Smooth muscle cell of the brain vasculature (primary cell): ENCODE results near the gene C18orf63.

Source experiments
- DNase-seq: peaks from one replicate; pipeline ENCODE4 v3.0.0-alpha.2; 2012; ENCODE audit warnings: low read depth, low spot score

Gene C18orf63

DNA sequence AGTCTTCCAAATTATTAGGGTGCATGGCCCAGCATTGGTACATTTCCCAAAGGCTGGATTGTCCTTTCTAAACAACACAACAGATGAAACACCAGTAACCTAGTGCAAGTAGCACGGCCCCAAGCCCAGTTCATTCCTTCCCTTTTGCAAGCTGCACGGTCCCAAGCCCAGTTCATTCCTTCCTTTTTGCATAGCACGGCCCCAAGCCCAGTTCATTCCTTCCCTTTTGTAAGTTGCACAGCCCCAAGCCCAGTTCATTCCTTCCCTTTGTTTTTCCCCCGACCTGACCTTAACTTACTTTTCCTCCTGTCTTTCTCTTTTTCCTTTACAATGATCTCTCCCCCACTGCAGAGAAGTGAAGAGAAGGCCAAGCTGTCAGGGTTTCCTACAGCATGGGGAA is 60.9 kb downstream of the C18orf63 start:
- no peak for DNase-seq

DNA sequence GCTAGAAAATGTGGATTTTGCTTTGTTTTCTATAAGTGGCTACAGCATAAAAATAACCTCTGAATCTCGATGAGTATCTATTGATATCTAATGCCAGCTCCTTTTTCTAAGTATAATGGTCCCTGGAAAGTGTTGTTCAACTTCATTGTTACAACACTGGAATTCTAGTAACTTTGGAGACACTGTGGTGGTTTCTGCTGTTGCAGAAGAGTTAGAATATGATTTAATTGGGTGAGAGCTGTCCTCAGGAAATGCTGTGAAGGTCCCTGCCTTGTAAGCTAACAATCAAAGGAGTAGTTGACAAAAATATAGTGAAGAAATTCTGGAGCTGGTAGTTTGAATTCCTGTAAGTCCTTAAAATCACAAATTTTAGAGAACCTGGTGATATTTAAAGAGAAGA is 62.1 kb downstream of the C18orf63 start:
- no peak for DNase-seq

DNA sequence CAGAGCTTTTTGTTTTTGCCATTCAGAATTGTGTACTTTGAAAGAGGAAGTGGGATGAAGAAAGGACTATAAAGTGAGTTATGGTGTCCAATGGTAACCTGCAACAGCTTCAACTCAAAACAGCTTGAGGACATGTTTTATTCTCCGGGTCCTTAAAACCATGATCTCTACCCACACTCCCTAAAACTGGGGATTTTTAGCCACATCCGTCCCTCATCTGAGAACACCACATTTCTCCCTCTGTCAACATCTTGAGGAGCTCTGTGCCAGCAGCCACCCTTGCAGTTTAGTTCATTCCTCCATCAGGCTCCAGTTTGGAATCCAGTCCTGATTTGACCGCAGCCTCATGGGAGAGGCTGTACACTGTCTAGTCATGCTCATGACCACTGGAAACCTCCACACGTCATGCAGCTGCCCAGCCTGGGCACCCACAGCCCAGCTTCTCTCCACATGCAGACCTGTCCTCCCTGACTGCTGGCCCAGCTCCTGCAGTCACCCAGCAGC is 62.6 kb downstream of the C18orf63 start:
- no peak for DNase-seq

DNA sequence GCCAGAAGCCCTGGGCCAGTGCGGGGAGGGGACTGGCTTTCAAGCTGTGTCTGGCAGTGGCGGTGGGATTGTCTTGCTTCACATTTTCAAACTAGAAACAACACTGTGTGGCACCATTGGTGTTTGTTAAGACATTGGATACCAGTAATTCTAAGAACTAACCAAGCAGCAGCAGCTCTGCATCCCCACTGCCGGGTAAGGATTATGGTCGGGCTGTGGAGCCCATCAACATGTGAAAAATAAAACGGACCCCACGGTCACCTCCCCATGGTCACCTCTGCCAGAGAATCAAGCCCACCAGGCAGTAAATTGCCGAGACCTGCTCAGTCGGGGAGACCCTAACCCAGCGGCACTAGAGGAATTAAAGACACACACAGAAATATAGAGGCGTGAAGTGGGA is 65.3 kb downstream of the C18orf63 start:
- DNase-seq, result no peak

DNA sequence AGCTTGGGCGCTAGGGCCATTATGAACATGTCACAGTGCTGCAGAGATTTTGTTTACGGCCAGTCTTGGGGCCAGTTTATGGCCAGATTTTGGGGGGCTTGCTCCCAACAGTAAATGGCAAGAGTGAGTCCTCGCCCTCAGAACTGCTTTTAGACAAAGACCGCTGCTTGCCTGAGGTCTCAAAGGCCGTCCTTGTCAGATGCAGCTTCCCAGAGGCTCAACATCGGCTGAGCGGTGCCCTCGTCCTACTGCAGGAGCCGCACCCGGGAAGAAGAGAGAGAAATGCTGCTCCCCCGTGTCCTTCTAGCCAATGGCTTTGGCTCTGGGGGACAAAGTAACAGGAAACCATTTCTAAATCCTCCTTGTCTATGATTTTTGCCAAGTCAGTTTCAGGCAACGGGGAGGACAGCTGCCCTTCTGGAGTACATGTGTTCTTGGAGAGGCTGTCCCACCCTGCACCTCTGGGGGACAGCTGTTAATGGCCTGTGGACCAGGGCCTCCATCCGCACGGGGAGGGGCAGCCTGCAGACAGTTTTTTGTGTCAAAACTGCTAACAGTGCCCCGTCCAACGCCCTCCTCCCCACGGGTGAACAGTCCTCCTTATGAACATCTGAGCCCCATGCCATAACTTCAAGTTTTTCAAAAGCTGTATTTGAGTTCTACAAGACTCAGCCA is 66.1 kb downstream of the C18orf63 start:
- DNase-seq, result no peak

DNA sequence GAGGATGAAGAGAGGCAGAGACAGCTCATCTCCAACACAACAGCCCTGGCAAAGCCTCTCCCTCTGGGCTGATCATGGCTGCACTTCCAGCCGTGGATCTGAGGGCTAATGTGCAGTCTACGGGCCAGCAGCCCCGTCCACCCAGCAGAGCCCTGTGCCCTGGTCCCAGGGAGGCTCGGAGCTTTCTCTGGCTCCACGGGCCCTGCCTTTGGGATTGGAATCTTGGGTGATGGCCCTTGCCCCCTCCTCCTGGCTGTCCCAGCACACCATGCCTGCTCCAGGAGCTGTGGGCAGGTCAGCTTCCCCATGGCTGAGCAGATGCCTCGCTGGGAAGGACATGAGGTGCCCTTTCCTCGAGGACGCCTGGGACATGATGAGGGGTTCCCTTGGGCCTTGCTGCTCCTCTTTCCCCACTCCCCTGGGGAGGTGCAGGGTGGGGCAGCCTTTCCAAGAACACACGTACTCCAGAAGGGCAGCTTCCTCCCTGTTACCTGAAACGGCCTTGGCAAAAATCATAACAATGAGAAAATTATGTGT is 66.9 kb downstream of the C18orf63 start:
- no peak for DNase-seq

DNA sequence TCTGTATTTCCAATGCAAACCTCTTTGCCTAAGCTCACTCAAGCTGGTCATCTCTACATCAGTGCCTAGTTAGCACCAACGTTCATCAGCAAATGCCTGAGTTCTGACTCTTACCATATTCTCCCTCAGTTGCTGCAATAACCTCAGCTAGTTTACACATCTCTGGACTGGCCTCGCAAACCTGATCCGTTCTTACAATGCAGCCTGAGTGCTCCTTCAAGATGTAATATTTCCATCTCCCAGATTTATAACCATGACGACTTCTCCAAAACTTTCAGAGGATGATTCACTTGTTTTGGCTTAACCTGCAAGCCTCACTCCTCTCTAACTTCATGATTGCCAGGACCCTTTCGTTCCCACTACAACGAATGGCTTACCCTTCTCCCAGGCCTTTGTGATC is 71.7 kb downstream of the C18orf63 start:
- DNase-seq, result no peak

DNA sequence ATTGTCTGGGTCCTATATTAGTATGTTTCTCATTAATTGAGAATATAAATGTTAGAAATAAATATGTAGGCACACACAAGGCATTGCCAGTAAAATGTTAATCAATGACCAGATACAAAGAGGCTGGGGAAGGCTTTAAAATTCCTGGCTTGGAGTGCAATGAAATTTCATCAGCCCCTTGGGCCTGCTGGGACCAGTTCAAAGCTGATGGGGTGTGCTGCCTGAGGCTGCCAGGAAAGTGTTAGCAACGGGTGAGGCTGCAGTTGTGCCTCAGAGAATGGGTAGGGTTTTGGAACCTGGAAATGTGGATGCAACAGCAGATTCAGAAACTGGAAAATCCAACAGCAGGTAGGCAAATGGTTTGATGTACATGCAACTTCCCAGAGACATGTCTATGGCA is 72.6 kb downstream of the C18orf63 start:
- DNase-seq, result no peak

DNA sequence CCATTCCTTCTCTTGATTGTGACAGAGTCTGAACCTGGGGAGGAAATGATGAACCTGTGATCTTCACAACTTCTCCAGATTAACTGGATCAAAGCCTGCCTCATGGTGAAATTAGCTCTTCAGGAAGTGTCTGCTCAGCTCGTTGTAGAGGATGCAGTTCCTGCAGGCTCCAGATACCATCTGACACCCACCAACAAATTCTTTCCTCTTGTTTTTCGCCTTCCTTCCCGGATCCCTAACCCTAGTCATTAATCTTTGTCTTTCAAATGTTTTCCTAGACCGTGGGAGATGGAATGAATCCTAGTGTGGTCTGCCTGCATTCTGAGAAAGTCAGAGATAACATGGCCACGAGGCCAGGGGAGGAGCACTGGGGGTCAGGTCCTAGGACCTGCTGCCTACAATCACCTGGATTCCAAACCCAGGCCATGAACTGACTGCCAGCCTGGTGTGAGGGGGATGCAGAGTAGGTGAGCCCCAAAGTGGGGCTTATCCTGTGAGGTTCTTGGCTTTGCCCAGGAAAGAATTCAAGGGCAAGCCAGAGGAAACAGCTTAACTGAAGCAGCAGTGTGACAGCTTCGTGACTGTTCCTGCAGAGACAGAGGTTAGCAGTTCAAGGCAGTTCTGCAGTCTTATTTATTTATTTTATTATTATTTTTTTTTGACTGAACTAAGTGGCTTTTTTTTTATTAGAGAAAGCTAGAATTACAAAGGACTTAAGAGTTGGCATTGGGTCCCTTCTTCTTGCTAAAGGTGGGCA is 73.7 kb downstream of the C18orf63 start:
- DNase-seq, result no peak

DNA sequence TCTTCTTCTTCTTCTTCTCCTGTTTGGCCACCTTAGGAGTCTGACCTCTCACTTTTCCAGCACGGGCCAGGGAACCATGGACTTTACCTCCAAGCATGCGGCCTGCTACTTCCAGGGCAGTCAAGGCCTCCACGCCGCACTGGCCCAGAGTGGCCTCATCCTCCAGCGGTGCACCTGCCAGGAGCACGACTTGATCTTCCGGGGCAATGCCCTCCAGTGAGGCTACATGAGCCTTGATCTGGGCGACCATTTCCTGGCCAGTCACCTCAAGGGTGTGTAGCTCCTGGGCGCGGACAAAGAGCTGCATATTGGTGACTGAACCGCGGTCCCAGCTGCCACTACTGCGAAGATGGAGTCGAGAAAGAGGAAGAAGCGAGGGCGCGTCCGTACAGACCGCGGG is 74.4 kb downstream of the C18orf63 start:
- no peak for DNase-seq

DNA sequence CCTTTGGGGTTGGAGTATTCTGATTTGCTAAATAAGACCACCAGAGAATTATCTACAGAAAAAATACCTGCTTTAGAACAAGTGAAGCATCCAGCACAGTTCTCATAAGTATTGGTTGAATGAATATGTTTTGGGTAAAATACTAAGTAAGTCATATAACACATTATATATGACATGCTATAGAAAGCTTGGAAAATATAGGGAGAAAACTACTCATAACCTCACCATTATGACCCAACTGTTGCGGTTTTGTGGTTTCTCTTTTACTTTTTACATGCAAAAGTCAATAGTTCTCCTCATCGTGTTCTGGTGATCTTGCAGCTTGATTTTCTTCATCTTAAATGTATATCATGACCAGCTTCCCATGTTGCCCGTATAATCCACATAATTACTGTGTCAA is 75.3 kb downstream of the C18orf63 start:
- no peak for DNase-seq

DNA sequence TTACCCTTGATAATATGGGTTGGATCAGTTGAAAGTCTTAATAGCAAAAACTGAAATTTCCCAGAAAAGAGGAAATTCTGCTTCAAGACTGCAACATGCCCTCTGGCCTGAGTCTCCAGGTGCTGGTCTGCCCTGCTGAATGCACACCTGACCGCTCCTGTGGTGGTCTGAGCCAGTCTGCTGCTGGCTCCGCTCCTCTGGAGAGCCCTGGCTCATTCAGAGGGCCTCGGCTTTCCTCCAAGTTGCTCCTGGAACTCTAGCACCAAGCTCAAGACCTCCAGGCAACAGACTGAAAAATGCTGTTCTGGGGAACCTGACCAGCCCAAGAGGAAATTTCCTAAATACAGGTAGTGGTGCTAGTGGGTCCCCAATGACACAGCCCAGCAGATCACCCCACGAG is 76.7 kb downstream of the C18orf63 start:
- DNase-seq, result no peak

DNA sequence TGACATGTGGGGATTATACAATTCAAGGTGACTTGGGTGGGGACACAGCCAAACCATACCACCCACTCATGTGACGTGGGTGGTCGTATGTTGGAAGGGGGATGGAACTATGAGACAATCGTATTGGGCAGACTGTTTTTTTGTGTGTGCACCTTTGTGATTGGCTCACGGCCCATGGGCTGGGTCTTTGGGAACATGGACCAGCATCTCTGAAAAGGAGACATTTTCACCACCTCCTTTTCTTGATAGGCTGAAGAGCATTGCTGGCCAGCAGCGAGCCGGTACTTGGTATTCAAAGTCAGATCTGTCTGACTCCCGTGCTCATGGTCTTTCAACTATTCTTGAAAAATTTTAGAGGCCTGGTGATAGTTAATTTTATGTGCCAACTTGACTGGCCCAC is 79.4 kb downstream of the C18orf63 start:
- no peak for DNase-seq

DNA sequence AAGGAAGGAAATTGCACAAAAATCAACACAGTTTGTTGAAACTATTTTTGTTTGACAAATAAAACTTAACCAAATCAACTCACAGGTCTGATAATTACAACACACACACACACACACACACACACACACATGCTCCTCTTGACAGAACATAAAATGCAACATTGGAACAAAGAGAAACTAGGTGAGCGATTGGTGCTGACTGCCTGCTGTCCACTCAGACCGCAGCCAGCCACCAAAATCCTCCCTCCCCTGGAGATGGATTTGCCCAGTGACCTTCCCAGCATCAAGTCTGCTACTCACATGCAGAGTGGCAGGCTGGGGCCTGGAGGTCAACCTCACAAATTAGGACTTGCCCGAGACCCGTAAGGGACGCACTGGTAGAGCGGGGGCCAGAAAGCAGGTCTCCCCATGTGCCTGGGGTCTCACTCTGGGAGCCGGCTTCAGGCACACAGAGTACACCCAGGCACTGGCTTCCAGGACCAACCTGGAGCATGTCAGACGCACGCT is 80.1 kb downstream of the C18orf63 start:
- DNase-seq, result no peak

DNA sequence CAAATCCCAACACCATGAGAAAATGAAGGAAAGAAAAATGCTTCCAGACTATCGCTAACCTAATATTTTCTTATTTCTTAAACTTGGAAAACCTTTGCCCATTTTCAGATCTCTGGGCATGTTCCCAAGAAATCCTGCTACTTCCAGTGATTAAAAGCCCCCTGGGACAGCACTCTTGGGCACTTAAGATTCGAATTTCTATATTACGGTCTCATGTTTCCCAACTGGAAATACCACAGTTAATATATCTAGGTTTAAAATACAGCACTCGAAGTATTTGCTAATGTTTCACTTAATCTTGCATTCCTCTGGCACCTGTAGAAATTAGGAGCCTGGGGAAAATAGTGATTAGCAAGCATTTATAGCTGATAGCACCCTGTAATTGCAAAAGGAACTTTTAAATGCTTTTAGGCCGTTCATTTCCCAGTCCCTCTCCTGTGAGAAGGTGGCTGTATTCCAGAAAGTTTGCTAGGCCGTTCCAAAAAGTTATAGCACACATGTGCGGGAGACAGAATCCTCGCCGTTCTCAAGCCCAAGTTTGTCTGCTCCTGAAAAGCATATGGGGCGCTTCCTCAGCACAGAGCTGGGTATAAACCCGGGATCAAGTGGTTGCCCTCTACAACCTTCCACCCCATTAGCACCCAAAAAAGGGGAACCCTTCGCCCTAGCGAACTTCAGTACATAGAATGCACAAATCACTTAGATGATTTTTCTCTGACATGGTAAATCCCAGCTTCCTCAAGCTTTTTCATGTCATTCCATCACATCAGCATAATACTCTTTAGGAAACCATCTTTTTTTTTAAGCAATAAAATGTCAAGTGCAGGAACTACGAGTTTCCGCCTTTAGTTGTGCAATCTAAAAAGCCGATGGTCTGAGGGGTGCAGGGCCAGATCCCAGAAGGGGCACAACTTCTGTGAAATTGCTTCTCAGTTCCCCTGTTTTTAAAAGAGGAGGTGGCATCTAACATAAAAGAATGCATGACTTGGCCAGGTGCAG is 80.8 kb downstream of the C18orf63 start:
- no peak for DNase-seq

DNA sequence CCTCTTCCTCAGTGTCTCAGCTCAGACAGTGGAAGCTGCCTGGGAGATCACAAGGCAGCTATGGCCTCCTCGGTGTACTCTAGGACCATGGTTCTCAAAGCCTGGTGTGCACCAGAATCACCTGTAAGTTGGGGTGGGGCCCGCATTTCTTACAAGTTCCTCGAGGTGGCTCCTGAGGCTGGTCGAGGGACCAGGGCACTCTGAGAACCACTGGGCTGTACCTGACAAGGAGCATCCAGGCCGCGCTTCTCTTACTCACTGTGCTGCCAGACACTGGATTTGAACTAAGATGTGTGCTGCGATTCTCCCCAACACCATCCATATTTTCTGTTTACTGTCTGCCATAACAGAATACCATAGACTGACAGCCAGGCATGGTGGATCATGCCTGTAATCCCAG is 81.9 kb downstream of the C18orf63 start:
- DNase-seq, result no peak

DNA sequence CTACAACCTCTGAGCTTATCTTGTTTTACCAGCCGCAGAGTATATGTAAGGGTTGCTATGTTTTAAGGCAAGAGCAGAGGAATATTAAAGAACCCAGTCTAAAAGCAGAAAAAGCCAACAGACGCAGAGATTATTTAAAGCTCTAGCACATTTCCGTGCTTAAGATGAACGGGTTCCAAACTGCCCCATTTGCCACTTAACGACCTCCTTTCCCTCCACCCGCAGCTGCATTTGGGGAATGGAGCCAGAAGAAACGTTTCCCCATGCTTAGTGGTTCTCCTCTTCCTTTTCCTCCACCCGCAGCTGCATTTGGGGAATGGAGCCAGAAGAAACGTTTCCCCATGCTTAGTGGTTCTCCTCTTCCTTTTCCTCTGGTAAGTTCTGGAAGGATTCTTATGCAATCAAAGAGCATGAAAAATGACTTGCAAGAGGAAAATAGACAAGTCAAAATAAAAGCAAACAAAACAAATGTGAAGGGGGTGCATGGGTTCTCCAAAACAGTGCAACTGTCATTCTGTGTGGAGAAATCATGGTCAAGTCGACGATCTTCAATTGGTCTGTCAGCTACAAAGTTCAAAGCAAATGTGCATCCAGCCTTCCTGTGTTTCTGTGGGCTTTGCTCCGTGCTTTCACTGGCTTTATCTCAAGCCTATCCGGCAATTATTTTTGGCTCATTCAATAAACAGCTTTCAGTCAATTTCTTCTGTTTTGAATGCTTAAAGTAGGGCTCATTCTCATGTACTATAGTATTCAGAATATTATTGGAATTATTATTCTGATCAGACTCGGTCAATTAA is 83.7 kb downstream of the C18orf63 start:
- no peak for DNase-seq

DNA sequence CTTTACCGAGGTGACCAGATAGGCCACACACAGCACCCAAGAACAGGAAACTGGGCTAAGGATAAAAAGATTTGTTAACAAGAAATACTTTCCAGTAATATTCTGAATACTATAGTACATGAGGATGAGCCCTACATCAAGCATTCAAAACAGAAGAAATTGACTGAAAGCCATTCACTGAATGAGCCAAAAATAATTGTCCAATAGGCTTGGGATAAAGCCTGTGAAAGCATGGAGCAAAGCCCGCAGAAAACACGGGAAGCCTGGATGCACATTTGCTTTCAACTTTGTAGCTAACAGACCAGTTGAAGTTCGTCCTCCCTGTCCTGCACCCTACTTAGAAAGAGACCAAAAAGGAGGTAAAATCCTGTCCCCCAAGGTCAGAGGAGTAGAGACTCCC is 85.2 kb downstream of the C18orf63 start:
- no peak for DNase-seq

DNA sequence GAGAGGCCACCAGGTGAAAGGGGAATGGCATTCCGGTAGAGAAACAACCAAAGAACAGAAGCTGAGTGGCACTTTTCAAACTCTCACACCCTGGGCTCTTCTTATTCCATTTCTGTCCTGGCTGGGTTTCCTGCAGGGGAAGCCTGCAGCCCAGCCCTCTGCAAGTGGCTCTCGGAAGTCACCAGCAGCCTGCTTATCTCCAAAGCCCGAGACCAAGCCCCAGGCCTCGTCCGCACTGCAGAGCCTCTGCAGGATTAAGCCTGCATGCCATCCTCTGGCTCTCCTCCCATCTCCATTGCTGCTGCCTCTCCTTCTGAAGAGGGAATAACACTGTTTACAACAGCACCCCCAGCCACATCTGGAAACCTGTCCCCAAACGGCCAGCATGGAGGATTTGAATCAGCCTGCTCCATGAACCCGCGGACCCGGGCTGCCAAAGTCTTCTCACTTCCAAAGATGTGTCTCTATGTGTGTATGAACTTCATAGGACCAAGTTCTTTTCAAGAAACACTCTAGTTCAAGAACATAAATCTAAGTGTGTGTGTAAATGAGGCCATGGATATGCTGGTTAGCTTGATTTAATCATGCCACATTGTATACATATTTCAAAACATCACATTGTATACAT is 87.3 kb downstream of the C18orf63 start:
- DNase-seq, result no peak

DNA sequence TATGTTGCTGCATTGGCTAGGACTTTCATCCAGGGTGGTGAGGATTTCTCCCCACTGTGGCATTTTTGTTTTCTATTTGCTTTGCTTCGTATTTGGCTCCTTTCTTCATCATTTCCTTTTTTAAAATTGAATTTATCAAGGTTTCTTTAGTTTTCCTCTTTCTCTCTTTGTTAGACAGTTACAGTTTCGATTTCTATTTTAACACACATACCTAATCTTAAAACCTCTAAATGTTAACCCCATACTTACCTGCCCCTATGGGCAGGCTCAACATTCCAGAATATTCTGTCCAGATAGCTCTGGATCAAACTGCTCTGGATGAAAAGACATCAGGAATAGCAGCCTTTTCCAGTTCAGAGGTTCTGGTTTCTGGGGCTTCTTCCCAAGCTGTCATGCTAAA is 92.2 kb downstream of the C18orf63 start:
- no peak for DNase-seq
